Measurements from ENCODE around the gene ZBTB7C. TPM values are rescaled to one million over a fixed set of nuclear protein-coding genes. Genes with fewer than 3 reads are reported as not detected.

The ZBTB7C gene
- total RNA-seq, 5 donors from 2014 or later (not counting 1 experiment from before 2014, with no cell fraction given), result 0.06 TPM; not detected in 4

DNA sequence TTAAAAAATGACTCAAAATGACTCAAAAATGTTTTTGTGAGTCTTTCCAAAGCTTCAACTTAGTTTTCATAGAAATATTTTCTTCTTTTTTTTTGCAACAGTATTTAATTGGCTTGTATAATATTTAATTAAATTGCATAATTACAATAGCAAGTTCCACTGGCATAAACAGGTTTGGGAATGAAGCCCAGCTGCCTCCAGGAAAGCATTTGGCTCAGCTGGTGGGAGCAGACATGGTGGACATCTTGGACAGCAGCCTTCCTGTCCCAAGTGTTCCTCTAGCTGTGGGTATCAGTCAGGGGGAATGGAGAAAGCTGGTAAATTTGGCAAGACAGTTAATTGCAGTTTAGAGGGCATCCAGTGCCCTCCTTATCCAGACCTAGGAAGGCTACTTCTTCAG, 213.4 kb downstream of the ZBTB7C start:
- Histone ChIP-seq H3K36me3 (ENCODE audit: control insufficient read depth in 2 of 2, extremely low read depth in 1 of 2, insufficient read depth in 1 of 2, low read length in 1 of 2) (no peaks in the 10 kb centered on the region), H3K4me3 (ENCODE audit: control insufficient read depth in 1 of 2, extremely low read depth in 1 of 2, low read length in 1 of 2) (no peak overlapping the region), H3K27ac (ENCODE audit: low read length) (no peak overlapping the region), H3K9me3 (no peaks in the 10 kb centered on the region), H3K27me3 (replicated peaks in 1 of 2; ENCODE audit: control insufficient read depth in 2 of 2, extremely low read depth in 1 of 2, insufficient read depth in 2 of 2, low read length in 1 of 2) (peaks cover 0 to 31% of the 10 kb centered on the region in 2 experiments), H3K4me1 (ENCODE audit: control insufficient read depth in 1 of 2, extremely low read depth in 1 of 2, insufficient read depth in 2 of 2, low read length in 2 of 2) (no peaks in the 10 kb centered on the region)
- no peak overlapping the region for H3K27ac Mint-ChIP-seq
- H3K36me3 Mint-ChIP-seq, result no peaks in the 10 kb centered on the region
- ChIA-PET CTCF (no interaction called here), POLR2A (no interaction called here)
- DNase-seq (no peak), ATAC-seq (replicated peaks in 1 of 4) (no peak)
- H3K9me3 Mint-ChIP-seq, result no peaks in the 10 kb centered on the region
- peaks cover 21 to 22% of the 10 kb centered on the region in 2 donors for H3K27me3 Mint-ChIP-seq
- H3K4me1 Mint-ChIP-seq, result no peaks in the 10 kb centered on the region
- no peak overlapping the region for H3K4me3 Mint-ChIP-seq

DNA sequence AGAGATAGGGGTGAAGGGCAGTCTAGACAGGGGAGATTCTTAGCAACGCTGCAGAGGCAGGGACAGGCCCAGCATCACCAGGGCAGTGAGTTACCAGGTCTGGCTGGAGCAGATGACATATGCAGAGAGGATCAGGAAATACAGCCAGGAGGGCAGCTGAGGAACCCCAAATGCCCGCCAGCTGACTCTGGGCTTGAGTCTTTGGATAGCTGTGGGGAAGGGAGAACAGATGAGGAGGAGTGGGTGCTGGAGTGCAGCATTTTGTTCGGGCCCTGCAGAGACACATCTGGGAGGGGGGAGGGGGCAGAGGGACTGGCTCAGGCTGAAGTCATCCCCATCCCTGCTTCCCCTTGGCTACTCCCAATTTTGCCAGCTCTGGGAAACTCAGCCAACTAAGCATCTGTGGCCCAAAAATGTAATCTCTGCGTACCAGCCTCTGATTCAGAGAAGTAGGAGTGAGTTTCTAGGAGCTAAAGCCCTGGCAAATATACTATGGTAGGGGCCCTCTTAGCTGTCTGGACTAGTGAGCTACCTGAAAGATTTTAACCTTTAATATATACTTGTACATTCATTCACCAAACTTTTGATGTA, 214.5 kb downstream of the ZBTB7C start:
- no peak overlapping the region for H3K27ac Mint-ChIP-seq
- ATAC-seq (replicated peaks in 1 of 4) (no peak), DNase-seq (no peak)
- H3K27me3 Mint-ChIP-seq, result peaks cover 19 to 22% of the 10 kb centered on the region in 2 donors
- CTCF ChIA-PET, result interaction anchor here in 1 of 2 donors (0.5 kb wide), 1 partner anchor 12 kb away, joined by 3 read pairs; no protein-coding TSS in a partner anchor
- H3K36me3 ChIP-seq (ENCODE audit: control insufficient read depth in 2 of 2, extremely low read depth in 1 of 2, insufficient read depth in 1 of 2, low read length in 1 of 2), result no peaks in the 10 kb centered on the region
- H3K9me3 ChIP-seq, result no peaks in the 10 kb centered on the region
- no peaks in the 10 kb centered on the region for H3K36me3 Mint-ChIP-seq
- no peaks in the 10 kb centered on the region for H3K4me1 Mint-ChIP-seq
- POLR2A ChIA-PET, result no interaction called here
- 75% methylated on average over 2 of the region's 4 CpGs for WGBS (ENCODE audit: insufficient coverage)
- no peak overlapping the region for H3K4me3 ChIP-seq (ENCODE audit: control insufficient read depth in 1 of 2, extremely low read depth in 1 of 2, low read length in 1 of 2)
- peaks cover 0 to 21% of the 10 kb centered on the region in 2 experiments for H3K27me3 ChIP-seq (replicated peaks in 1 of 2; ENCODE audit: control insufficient read depth in 2 of 2, extremely low read depth in 1 of 2, insufficient read depth in 2 of 2, low read length in 1 of 2)
- no peak overlapping the region for H3K27ac ChIP-seq (ENCODE audit: low read length)
- no peaks in the 10 kb centered on the region for H3K4me1 ChIP-seq (ENCODE audit: control insufficient read depth in 1 of 2, extremely low read depth in 1 of 2, insufficient read depth in 2 of 2, low read length in 2 of 2)
- H3K9me3 Mint-ChIP-seq, result no peaks in the 10 kb centered on the region
- no peak overlapping the region for H3K4me3 Mint-ChIP-seq

DNA sequence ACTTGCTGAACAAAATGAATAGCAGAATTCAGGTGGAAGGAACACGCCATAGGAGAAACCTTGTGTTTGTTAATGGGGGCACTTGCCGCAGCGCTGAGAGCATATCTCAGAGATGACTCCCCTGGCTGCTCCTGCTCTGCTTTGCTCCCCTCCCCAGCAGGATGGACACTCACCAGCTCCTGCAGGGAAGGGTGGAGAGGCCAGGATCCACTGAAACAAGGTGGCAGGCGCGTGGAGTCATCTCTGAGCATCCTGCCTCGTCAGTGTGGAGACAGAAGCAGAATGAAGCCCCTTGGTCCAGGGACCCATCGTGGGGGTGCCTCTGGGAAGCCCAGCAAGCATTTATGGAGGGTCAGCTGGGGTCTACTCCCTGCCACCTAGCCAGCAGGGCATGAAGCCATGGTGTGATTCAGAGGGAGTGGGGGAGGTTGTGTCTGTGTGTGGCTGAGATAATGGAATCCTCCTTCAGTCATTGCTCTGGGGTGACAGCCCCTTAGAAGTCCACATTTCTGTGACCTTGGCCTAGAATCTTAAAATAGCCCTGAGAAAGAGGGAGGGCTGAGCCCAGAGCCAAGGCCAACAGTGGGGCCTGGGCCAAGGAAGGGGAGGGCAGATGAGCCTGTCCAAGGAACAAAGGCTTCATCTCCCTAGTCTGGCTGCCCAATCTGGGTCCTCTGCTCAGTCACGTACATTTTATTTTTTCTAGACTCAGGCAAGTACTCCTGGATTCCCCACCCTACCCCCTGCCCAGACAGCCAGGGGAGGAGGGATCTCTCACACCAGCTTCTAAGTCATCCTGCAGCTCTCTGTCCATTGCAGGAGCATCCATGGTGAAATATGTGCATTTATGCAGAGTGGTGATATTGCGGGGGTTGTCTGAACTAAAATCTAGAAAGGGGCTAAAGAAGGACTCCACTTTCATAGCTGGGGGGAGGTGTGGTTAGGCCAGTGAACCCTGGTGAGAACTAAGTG, 215.4 kb downstream of the ZBTB7C start:
- Histone ChIP-seq H3K27me3 (replicated peaks in 1 of 2; ENCODE audit: control insufficient read depth in 2 of 2, extremely low read depth in 1 of 2, insufficient read depth in 2 of 2, low read length in 1 of 2) (peaks cover 0 to 20% of the 10 kb centered on the region in 2 experiments), H3K36me3 (ENCODE audit: control insufficient read depth in 2 of 2, extremely low read depth in 1 of 2, insufficient read depth in 1 of 2, low read length in 1 of 2) (no peaks in the 10 kb centered on the region), H3K4me3 (ENCODE audit: control insufficient read depth in 1 of 2, extremely low read depth in 1 of 2, low read length in 1 of 2) (no peak overlapping the region), H3K27ac (ENCODE audit: low read length) (no peak overlapping the region), H3K4me1 (ENCODE audit: control insufficient read depth in 1 of 2, extremely low read depth in 1 of 2, insufficient read depth in 2 of 2, low read length in 2 of 2) (no peaks in the 10 kb centered on the region), H3K9me3 (no peaks in the 10 kb centered on the region)
- H3K9me3 Mint-ChIP-seq, result no peaks in the 10 kb centered on the region
- H3K4me1 Mint-ChIP-seq, result no peaks in the 10 kb centered on the region
- CTCF ChIA-PET, result no interaction called here
- H3K36me3 Mint-ChIP-seq, result no peaks in the 10 kb centered on the region
- H3K27me3 Mint-ChIP-seq, result peaks cover 19 to 20% of the 10 kb centered on the region in 2 donors
- ATAC-seq (replicated peaks in 1 of 4) (no peak), DNase-seq (no peak)
- POLR2A ChIA-PET, result no interaction called here
- 87% methylated on average over 6 of the region's 9 CpGs for WGBS (ENCODE audit: insufficient coverage)
- no peak overlapping the region for H3K4me3 Mint-ChIP-seq
- no peak overlapping the region for H3K27ac Mint-ChIP-seq

DNA sequence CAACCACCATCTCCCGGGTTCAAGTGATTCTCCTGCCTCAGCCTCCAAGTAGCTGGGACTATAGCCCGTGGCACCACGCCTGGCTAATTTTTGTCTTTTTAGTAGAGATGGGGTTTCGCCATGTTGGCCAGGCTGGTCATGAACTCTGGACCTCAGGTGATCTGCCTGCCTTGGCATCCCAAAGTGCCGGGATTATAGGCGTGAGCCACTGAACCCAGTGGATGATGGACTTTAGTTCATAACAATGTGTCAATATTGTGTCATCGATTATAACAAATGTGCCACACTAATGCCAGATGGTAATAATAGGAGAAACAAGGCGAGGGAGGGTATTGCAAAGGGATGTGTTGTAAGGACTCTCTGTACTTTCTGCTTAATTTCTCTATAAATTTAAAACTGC, 216.6 kb downstream of the ZBTB7C start:
- Mint-ChIP-seq H3K27ac (no peak overlapping the region), H3K36me3 (no peaks in the 10 kb centered on the region), H3K4me3 (no peak overlapping the region), H3K27me3 (peaks cover 15% of the 10 kb centered on the region in 2 donors), H3K4me1 (no peaks in the 10 kb centered on the region), H3K9me3 (no peaks in the 10 kb centered on the region)
- H3K4me1 ChIP-seq (ENCODE audit: control insufficient read depth in 1 of 2, extremely low read depth in 1 of 2, insufficient read depth in 2 of 2, low read length in 2 of 2), result no peaks in the 10 kb centered on the region
- ATAC-seq (replicated peaks in 1 of 4), result no peak
- ChIA-PET POLR2A (no interaction called here), CTCF (no interaction called here)
- no peak overlapping the region for H3K4me3 ChIP-seq (ENCODE audit: control insufficient read depth in 1 of 2, extremely low read depth in 1 of 2, low read length in 1 of 2)
- DNase-seq, result no peak
- peaks cover 0 to 14% of the 10 kb centered on the region in 2 experiments for H3K27me3 ChIP-seq (replicated peaks in 1 of 2; ENCODE audit: control insufficient read depth in 2 of 2, extremely low read depth in 1 of 2, insufficient read depth in 2 of 2, low read length in 1 of 2)
- no peaks in the 10 kb centered on the region for H3K36me3 ChIP-seq (ENCODE audit: control insufficient read depth in 2 of 2, extremely low read depth in 1 of 2, insufficient read depth in 1 of 2, low read length in 1 of 2)
- 87% methylated on average over 4 of the region's 8 CpGs for WGBS (ENCODE audit: insufficient coverage)
- no peak overlapping the region for H3K27ac ChIP-seq (ENCODE audit: low read length)
- no peaks in the 10 kb centered on the region for H3K9me3 ChIP-seq

DNA sequence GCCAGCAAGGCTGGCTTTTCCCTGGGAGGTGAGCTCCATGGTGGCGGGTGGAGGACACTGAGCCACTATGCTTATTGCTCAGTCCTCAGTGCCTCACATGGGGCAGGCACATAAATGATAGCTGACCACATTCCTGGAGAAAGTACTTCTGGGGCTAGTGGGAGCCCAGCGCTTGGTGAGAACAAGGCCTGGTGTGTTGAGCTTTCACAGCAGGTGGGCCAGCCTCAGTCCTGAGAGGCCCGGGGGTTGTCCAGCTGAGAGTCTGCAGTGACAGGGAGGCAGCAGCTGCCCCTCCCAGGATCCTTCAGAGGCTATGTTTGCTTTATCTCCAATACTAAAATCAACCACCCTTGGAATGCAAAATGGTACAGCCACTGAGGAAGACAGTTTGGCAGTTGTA, 217.7 kb downstream of the ZBTB7C start:
- WGBS (ENCODE audit: insufficient coverage), result 94% methylated on average over 2 of the region's 3 CpGs
- H3K27ac Mint-ChIP-seq, result no peak overlapping the region
- no peaks in the 10 kb centered on the region for H3K36me3 Mint-ChIP-seq
- no peak overlapping the region for H3K4me3 ChIP-seq (ENCODE audit: control insufficient read depth in 1 of 2, extremely low read depth in 1 of 2, low read length in 1 of 2)
- ChIA-PET CTCF (interaction anchor here in 1 of 2 donors (0.6 kb wide), 1 partner anchor 1432 kb away, joined by 5 read pairs; no protein-coding TSS in a partner anchor), POLR2A (no interaction called here)
- no peaks in the 10 kb centered on the region for H3K36me3 ChIP-seq (ENCODE audit: control insufficient read depth in 2 of 2, extremely low read depth in 1 of 2, insufficient read depth in 1 of 2, low read length in 1 of 2)
- no peaks in the 10 kb centered on the region for H3K9me3 Mint-ChIP-seq
- no peaks in the 10 kb centered on the region for H3K9me3 ChIP-seq
- H3K27ac ChIP-seq (ENCODE audit: low read length), result no peak overlapping the region
- no peak for DNase-seq
- H3K4me1 Mint-ChIP-seq, result no peaks in the 10 kb centered on the region
- peaks cover 13 to 17% of the 10 kb centered on the region in 2 donors for H3K27me3 Mint-ChIP-seq
- H3K4me3 Mint-ChIP-seq, result no peak overlapping the region
- peaks cover 0 to 18% of the 10 kb centered on the region in 2 experiments for H3K27me3 ChIP-seq (replicated peaks in 1 of 2; ENCODE audit: control insufficient read depth in 2 of 2, extremely low read depth in 1 of 2, insufficient read depth in 2 of 2, low read length in 1 of 2)
- no peaks in the 10 kb centered on the region for H3K4me1 ChIP-seq (ENCODE audit: control insufficient read depth in 1 of 2, extremely low read depth in 1 of 2, insufficient read depth in 2 of 2, low read length in 2 of 2)
- no peak for ATAC-seq (replicated peaks in 1 of 4)

DNA sequence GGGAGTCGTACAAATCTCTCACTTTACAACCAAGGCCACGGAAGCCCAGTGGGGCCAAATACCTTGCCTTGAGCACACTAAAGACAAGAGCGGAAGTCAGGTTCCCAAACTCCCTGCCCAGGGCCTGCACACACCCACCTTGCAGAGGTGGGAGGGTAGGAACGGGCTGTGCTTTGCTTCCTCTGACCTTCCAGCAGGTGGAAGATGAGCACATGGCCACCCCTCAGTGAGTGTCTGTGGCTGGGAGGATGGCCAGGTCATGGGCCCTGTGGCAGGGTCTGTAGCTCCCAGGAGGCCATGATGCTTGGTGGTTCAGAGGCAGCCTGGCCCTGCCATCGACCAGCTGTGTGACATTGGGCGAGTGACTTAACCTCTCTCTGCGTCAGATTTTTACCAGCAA, 218.2 kb downstream of the ZBTB7C start:
- DNase-seq, result no peak
- no peaks in the 10 kb centered on the region for H3K9me3 Mint-ChIP-seq
- no peaks in the 10 kb centered on the region for H3K9me3 ChIP-seq
- H3K4me3 ChIP-seq (ENCODE audit: control insufficient read depth in 1 of 2, extremely low read depth in 1 of 2, low read length in 1 of 2), result no peak overlapping the region
- no peaks in the 10 kb centered on the region for H3K36me3 Mint-ChIP-seq
- H3K4me1 ChIP-seq (ENCODE audit: control insufficient read depth in 1 of 2, extremely low read depth in 1 of 2, insufficient read depth in 2 of 2, low read length in 2 of 2), result no peaks in the 10 kb centered on the region
- no peak overlapping the region for H3K27ac Mint-ChIP-seq
- ChIA-PET CTCF (no interaction called here), POLR2A (no interaction called here)
- no peak for ATAC-seq (replicated peaks in 1 of 4)
- peaks cover 9 to 16% of the 10 kb centered on the region in 2 donors for H3K27me3 Mint-ChIP-seq
- H3K4me1 Mint-ChIP-seq, result no peaks in the 10 kb centered on the region
- H3K27me3 ChIP-seq (replicated peaks in 1 of 2; ENCODE audit: control insufficient read depth in 2 of 2, extremely low read depth in 1 of 2, insufficient read depth in 2 of 2, low read length in 1 of 2), result peaks cover 0 to 20% of the 10 kb centered on the region in 2 experiments
- 85% methylated on average over 4 of the region's 7 CpGs for WGBS (ENCODE audit: insufficient coverage)
- no peaks in the 10 kb centered on the region for H3K36me3 ChIP-seq (ENCODE audit: control insufficient read depth in 2 of 2, extremely low read depth in 1 of 2, insufficient read depth in 1 of 2, low read length in 1 of 2)
- no peak overlapping the region for H3K27ac ChIP-seq (ENCODE audit: low read length)
- no peak overlapping the region for H3K4me3 Mint-ChIP-seq
